Endothelial cell of umbilical vein (primary cell): Measurements from ENCODE around the gene NAP1L5.

Experiments
- GATA2 ChIP-seq: IDR thresholded peaks from 2 replicates; pipeline ENCODE4 v1.7.0; 2011; ENCODE audit warnings: low read depth, mild to moderate bottlenecking, moderate library complexity, mixed read lengths, low read length; ENCODE audit not compliant: insufficient read length, insufficient read depth
- MYC ChIP-seq: IDR thresholded peaks from one replicate; pipeline ENCODE4 v1.6.1; 2011; ENCODE audit warnings: mild to moderate bottlenecking, low read depth, low read length
- POLR2A ChIP-seq: IDR thresholded peaks from 2 replicates; pipeline ENCODE4 v1.6.1; 2012; ENCODE audit warnings: low read depth, mild to moderate bottlenecking, control low read depth, low read length
- POLR2AphosphoS5 ChIP-seq: IDR thresholded peaks from 2 replicates; pipeline ENCODE4 v1.6.1; 2012; ENCODE audit warnings: low read depth, mild to moderate bottlenecking, control low read depth, low read length, moderate library complexity; ENCODE audit not compliant: insufficient read depth
- TF ChIP-seq, protein P1 (sequence below), 2 donors: IDR thresholded peaks; 1 replicate in 1 of 2; 2 replicates in 1 of 2; pipeline ENCODE4 v1.5.1; 2011; ENCODE audit warnings: low read length in 2 of 2, mild to moderate bottlenecking in 2 of 2, moderate library complexity in 2 of 2, control low read depth in 1 of 2, inconsistent platforms in 1 of 2, low read depth in 1 of 2; ENCODE audit not compliant: insufficient read depth in 1 of 2; ENCODE audit errors: extremely low read depth in 1 of 2

GRCh38 chr4:88738180-88738579 lies 40.6 kb upstream of the NAP1L5 start:
- no peak for TF ChIP-seq MYC
- TF ChIP-seq, protein P1, sequence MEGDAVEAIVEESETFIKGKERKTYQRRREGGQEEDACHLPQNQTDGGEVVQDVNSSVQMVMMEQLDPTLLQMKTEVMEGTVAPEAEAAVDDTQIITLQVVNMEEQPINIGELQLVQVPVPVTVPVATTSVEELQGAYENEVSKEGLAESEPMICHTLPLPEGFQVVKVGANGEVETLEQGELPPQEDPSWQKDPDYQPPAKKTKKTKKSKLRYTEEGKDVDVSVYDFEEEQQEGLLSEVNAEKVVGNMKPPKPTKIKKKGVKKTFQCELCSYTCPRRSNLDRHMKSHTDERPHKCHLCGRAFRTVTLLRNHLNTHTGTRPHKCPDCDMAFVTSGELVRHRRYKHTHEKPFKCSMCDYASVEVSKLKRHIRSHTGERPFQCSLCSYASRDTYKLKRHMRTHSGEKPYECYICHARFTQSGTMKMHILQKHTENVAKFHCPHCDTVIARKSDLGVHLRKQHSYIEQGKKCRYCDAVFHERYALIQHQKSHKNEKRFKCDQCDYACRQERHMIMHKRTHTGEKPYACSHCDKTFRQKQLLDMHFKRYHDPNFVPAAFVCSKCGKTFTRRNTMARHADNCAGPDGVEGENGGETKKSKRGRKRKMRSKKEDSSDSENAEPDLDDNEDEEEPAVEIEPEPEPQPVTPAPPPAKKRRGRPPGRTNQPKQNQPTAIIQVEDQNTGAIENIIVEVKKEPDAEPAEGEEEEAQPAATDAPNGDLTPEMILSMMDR (IDR thresholded peaks at IDR 0.05; ENCODE audit: extremely low read depth in 1 of 2, insufficient read depth in 1 of 2, low read depth in 1 of 2, low read length in 2 of 2), result no peak
- no peak for TF ChIP-seq POLR2A
- TF ChIP-seq GATA2, result no peak
- no peak for TF ChIP-seq POLR2AphosphoS5
